ENCODE data around the gene PDE4B.
"Not testable (repeated sequence)": the region's sequence is repeated elsewhere in the genome, so short reads cannot be mapped to it uniquely, and the experiment has no call there.

- not testable (repeated sequence) for TF ChIP-seq CTCF, POLR2A (IDR thresholded peaks at IDR 0.05)
These were observed 308.3 kb downstream of the PDE4B start for GRCh38 chr1:66100959-66101358.
